DND-41 (cell line): ENCODE data around the gene CACNA2D4.

Source experiments
- ATAC-seq: fragments of 200-7000 bp; cut with Tn5 transposase; 3 replicates; pipeline ENCODE4 v1.9.1; 2021; ENCODE audit warnings: low read depth; ENCODE audit not compliant: insufficient read depth
- DNase-seq: peaks from one replicate; pipeline ENCODE4 v3.0.0-alpha.2; 2020
- H2AFZ ChIP-seq: 2 replicates; pipeline ENCODE4 v1.6.0; 2012; ENCODE audit warnings: low read depth, low read length
- H3K27ac ChIP-seq: 2 replicates; pipeline ENCODE4 v1.5.1; 2012; ENCODE audit warnings: low read length, inconsistent platforms
- H3K27me3 ChIP-seq: fragments of 200-600 bp; sonication (generic); 2 replicates; pipeline ENCODE4 v1.6.0; 2012; ENCODE audit warnings: low read length, mild to moderate bottlenecking, inconsistent platforms; ENCODE audit not compliant: insufficient read depth, poor library complexity
- H3K36me3 ChIP-seq: 2 replicates; pipeline ENCODE4 v1.5.1; 2012; ENCODE audit warnings: low read length, inconsistent platforms; ENCODE audit not compliant: insufficient read depth
- H3K4me1 ChIP-seq: 2 replicates; pipeline ENCODE4 v1.5.1; 2012; ENCODE audit warnings: mild to moderate bottlenecking, low read length; ENCODE audit not compliant: insufficient read depth
- H3K4me2 ChIP-seq: 2 replicates; pipeline ENCODE4 v1.6.0; 2012; ENCODE audit warnings: mild to moderate bottlenecking, moderate library complexity, low read length, inconsistent platforms; ENCODE audit not compliant: insufficient read depth
- H3K4me3 ChIP-seq, 2 experiments: fragments of 200-600 bp in 1 of 2; shearing (Covaris generic) in 1 of 2; 2 replicates each; pipeline ENCODE4 v1.5.1; 2012 to 2016; ENCODE audit warnings: inconsistent platforms in 2 of 2, low read length in 2 of 2, mild to moderate bottlenecking in 2 of 2, low read depth in 1 of 2, moderate library complexity in 1 of 2
- H3K79me2 ChIP-seq: 2 replicates; pipeline ENCODE4 v1.6.0; 2012; ENCODE audit warnings: low read length, inconsistent platforms; ENCODE audit not compliant: insufficient read depth
- H3K9ac ChIP-seq: 2 replicates; pipeline ENCODE4 v1.6.0; 2012; ENCODE audit warnings: low read depth, mild to moderate bottlenecking, inconsistent platforms, low read length, moderate library complexity
- H3K9me3 ChIP-seq: 2 replicates; pipeline ENCODE4 v1.5.1; 2012; ENCODE audit warnings: low read length, moderate library complexity, mild to moderate bottlenecking, inconsistent platforms; ENCODE audit not compliant: insufficient read depth, severe bottlenecking
- H4K20me1 ChIP-seq: 2 replicates; pipeline ENCODE4 v1.6.0; 2012; ENCODE audit warnings: low read length; ENCODE audit not compliant: insufficient read depth
- CTCF ChIP-seq: IDR thresholded peaks from 2 replicates; pipeline ENCODE4 v1.5.1; 2012; ENCODE audit warnings: borderline replicate concordance, low read length, moderate library complexity, mild to moderate bottlenecking; ENCODE audit not compliant: poor library complexity, severe bottlenecking; ENCODE audit errors: extremely low read depth
- EZH2 ChIP-seq: IDR thresholded peaks from 3 replicates; pipeline ENCODE4 v1.6.1; 2012; ENCODE audit warnings: borderline replicate concordance, low read depth, mild to moderate bottlenecking, moderate library complexity, low read length, inconsistent platforms; ENCODE audit not compliant: severe bottlenecking

Gene CACNA2D4

GRCh38 chr12:1842183-1842904 is 76.1 kb downstream of the CACNA2D4 start:
- no peaks in the 10 kb centered on the region for H4K20me1 ChIP-seq
- no peak overlapping the region for H3K4me3 ChIP-seq
- ATAC-seq (no peak), DNase-seq (no peak)
- H3K27ac ChIP-seq: no peak overlapping the region
- no peaks in the 10 kb centered on the region for H3K4me1 ChIP-seq
- no peak overlapping the region for H3K9ac ChIP-seq
- no peak overlapping the region for H2AFZ ChIP-seq
- no peak for TF ChIP-seq CTCF
- no peak for TF ChIP-seq EZH2
- no peak overlapping the region for H3K4me2 ChIP-seq
- no peaks in the 10 kb centered on the region for H3K36me3 ChIP-seq
- H3K9me3 ChIP-seq: no peaks in the 10 kb centered on the region
- peaks cover 4% of the 10 kb centered on the region for H3K27me3 ChIP-seq
- no peaks in the 10 kb centered on the region for H3K79me2 ChIP-seq

GRCh38 chr12:1841586-1842182 is 76.8 kb downstream of the CACNA2D4 start:
- Histone ChIP-seq H3K27ac (no peak overlapping the region), H4K20me1 (no peaks in the 10 kb centered on the region; the same call in 1 of the 2 replicates), H3K9ac (no peak overlapping the region), H3K4me1 (no peaks in the 10 kb centered on the region), H3K9me3 (no peaks in the 10 kb centered on the region), H2AFZ (no peak overlapping the region), H3K27me3 (no peaks in the 10 kb centered on the region), H3K79me2 (no peaks in the 10 kb centered on the region), H3K36me3 (no peaks in the 10 kb centered on the region), H3K4me3 (no peak overlapping the region), H3K4me2 (no peak overlapping the region)
- DNase-seq (no peak), ATAC-seq (no peak)
- TF ChIP-seq CTCF: no peak
- no peak for TF ChIP-seq EZH2

- no peak for TF ChIP-seq CTCF
- TF ChIP-seq EZH2: no peak
- no peaks in the 10 kb centered on the region for H3K9me3 ChIP-seq
- H3K27ac ChIP-seq: no peak overlapping the region
- H3K79me2 ChIP-seq: no peaks in the 10 kb centered on the region
- ATAC-seq (no peak), DNase-seq (no peak)
- no peaks in the 10 kb centered on the region for H3K36me3 ChIP-seq
- no peak overlapping the region for H3K9ac ChIP-seq
- H3K27me3 ChIP-seq: no peaks in the 10 kb centered on the region
- H3K4me1 ChIP-seq: no peaks in the 10 kb centered on the region
- no peak overlapping the region for H3K4me2 ChIP-seq
- peaks cover 3% of the 10 kb centered on the region; the same call in 1 of the 2 replicates for H4K20me1 ChIP-seq
- H3K4me3 ChIP-seq: no peak overlapping the region
- no peak overlapping the region for H2AFZ ChIP-seq
These were observed 77.4 kb downstream of the CACNA2D4 start for GRCh38 chr12:1840981-1841425.
